Stomach (tissue), 4 donors: ENCODE measurements around the gene PRSS21.

ENCODE experiments used
- CTCF ChIP-seq, 7 experiments: fragments of 450-650 bp in 4 of 7; fragments of 200-600 bp in 3 of 7; sonication (generic) in 3 of 7; IDR thresholded peaks; one replicate each; pipeline ENCODE4 v1.5.1; 2016 to 2019; ENCODE audit warnings: antibody characterized with exemption in 7 of 7, control low read depth in 2 of 7, mild to moderate bottlenecking in 1 of 7
- EP300 ChIP-seq: sonication (generic); formaldehyde crosslinking; IDR thresholded peaks from one replicate; pipeline ENCODE4 v1.6.1; 2017; ENCODE audit warnings: antibody characterized with exemption
- POLR2A ChIP-seq, 4 donors: fragments of 450-650 bp; IDR thresholded peaks; one replicate each; pipeline ENCODE4 v1.6.1; 2016; ENCODE audit warnings: antibody characterized with exemption in 4 of 4, control low read depth in 2 of 4, mild to moderate bottlenecking in 1 of 4, moderate library complexity in 1 of 4
- POLR2AphosphoS5 ChIP-seq, 3 donors: sonication (generic); formaldehyde crosslinking; IDR thresholded peaks; one replicate each; pipeline ENCODE4 v1.6.1; 2016; ENCODE audit warnings: antibody characterized with exemption in 3 of 3

DNA sequence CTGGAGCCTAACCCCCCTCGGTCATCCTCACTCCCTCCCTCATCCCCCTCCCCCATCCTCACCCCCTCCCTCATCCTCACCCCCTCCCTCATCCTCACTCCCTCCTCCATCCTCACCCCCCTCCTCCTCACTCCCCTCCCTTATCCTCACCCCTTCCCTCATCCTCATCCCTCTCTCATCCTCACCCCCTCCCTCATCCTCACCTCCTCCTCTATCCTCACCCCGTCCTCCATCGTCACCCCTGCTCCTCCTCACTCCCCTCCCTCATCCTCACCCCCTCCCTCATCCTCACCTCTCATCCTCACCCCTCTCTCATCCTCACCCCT, 30.2 kb upstream of the PRSS21 start:
- no peak for TF ChIP-seq CTCF (IDR thresholded peaks at IDR 0.05)
- no peak for TF ChIP-seq POLR2AphosphoS5 (IDR thresholded peaks at IDR 0.05)
- TF ChIP-seq POLR2A (IDR thresholded peaks at IDR 0.05) = no peak
- no peak for TF ChIP-seq EP300
